OCI-LY3 (cell line): ENCODE measurements around the gene LRPPRC.

Experiments
- H2AFZ ChIP-seq: fragments of 200-600, 300-600 bp; shearing (Covaris generic); 2 replicates; pipeline ENCODE4 v1.6.0; 2014; ENCODE audit warnings: antibody characterized with exemption, low read depth, low read length
- H3K27ac ChIP-seq: fragments of 200-600, 300-600 bp; sonication (generic); 2 replicates; pipeline ENCODE4 v1.5.1; 2014; ENCODE audit warnings: mild to moderate bottlenecking, low read length, moderate library complexity, mixed read lengths
- H3K27me3 ChIP-seq: fragments of 200-600, 300-600 bp; sonication (generic); 2 replicates; pipeline ENCODE4 v1.6.1; 2014; ENCODE audit warnings: low read depth, low read length, mixed read lengths
- H3K36me3 ChIP-seq: fragments of 200-600, 300-600 bp; sonication (generic); replicated peaks from 2 replicates; pipeline ENCODE3; 2014; ENCODE audit warnings: low read depth, low read length, mixed read lengths
- H3K4me1 ChIP-seq: fragments of 300-600, 200-600 bp; sonication (generic); 2 replicates; pipeline ENCODE4 v1.6.1; 2014; ENCODE audit warnings: low read length, mixed read lengths
- H3K4me2 ChIP-seq: fragments of 200-600, 300-600 bp; sonication (generic); 2 replicates; pipeline ENCODE4 v1.6.1; 2014; ENCODE audit warnings: low read length, mixed read lengths
- H3K4me3 ChIP-seq: fragments of 300-600, 200-600 bp; sonication (generic); 2 replicates; pipeline ENCODE4 v1.5.1; 2014; ENCODE audit warnings: antibody characterized with exemption, mild to moderate bottlenecking, low read length, moderate library complexity
- H3K79me2 ChIP-seq: fragments of 300-600, 200-600 bp; shearing (Covaris generic); 2 replicates; pipeline ENCODE4 v1.6.1; 2014; ENCODE audit warnings: mild to moderate bottlenecking, low read length, mixed read lengths
- H3K9ac ChIP-seq: fragments of 300-600, 200-600 bp; shearing (Covaris generic); 2 replicates; pipeline ENCODE4 v1.6.0; 2014; ENCODE audit warnings: mild to moderate bottlenecking, low read length, moderate library complexity
- H3K9me3 ChIP-seq: fragments of 200-600, 300-600 bp; shearing (Covaris generic); 2 replicates; pipeline ENCODE4 v1.6.1; 2014; ENCODE audit warnings: low read length, mixed read lengths; ENCODE audit not compliant: insufficient read depth
- H4K20me1 ChIP-seq: fragments of 200-600, 300-600 bp; sonication (generic); 2 replicates; pipeline ENCODE4 v1.6.1; 2016; ENCODE audit warnings: low read length, mixed read lengths; ENCODE audit not compliant: insufficient read depth
- CTCF ChIP-seq: fragments of 200-600, 300-600 bp; sonication (generic); IDR thresholded peaks from 2 replicates; pipeline ENCODE4 v1.5.1; 2014; ENCODE audit warnings: antibody characterized with exemption, low read length, low read depth
- EZH2phosphoT487 ChIP-seq: fragments of 200-600 bp; shearing (Covaris generic); IDR thresholded peaks from 2 replicates; pipeline ENCODE4 v1.6.1; 2018; ENCODE audit warnings: antibody characterized with exemption, mixed run types, low read depth

The LRPPRC gene

GRCh38 chr2:43855292-43855691 is 140.5 kb downstream of the LRPPRC start:
- Histone ChIP-seq H3K9me3 (no peaks in the 10 kb centered on the region), H3K27me3 (peaks cover 33% of the 10 kb centered on the region), H3K4me3 (no peak overlapping the region), H4K20me1 (no peaks in the 10 kb centered on the region), H3K27ac (no peak overlapping the region), H3K4me1 (no peaks in the 10 kb centered on the region), H3K79me2 (no peaks in the 10 kb centered on the region), H3K4me2 (no peak overlapping the region), H2AFZ (no peak overlapping the region), H3K9ac (no peak overlapping the region), H3K36me3 (no peaks in the 10 kb centered on the region)
- no peak for TF ChIP-seq EZH2phosphoT487
- TF ChIP-seq CTCF, result no peak

GRCh38 chr2:43854671-43855070 is 141.1 kb downstream of the LRPPRC start:
- Histone ChIP-seq H3K9me3 (no peaks in the 10 kb centered on the region), H3K79me2 (no peaks in the 10 kb centered on the region), H3K27me3 (peaks cover 31% of the 10 kb centered on the region), H2AFZ (no peak overlapping the region), H3K4me2 (no peak overlapping the region), H3K36me3 (no peaks in the 10 kb centered on the region), H3K27ac (no peak overlapping the region), H4K20me1 (no peaks in the 10 kb centered on the region), H3K4me1 (no peaks in the 10 kb centered on the region), H3K9ac (no peak overlapping the region), H3K4me3 (no peak overlapping the region)
- TF ChIP-seq CTCF, result no peak
- TF ChIP-seq EZH2phosphoT487, result no peak

- Histone ChIP-seq H3K9me3 (no peaks in the 10 kb centered on the region), H3K9ac (no peak overlapping the region), H3K4me3 (no peak overlapping the region), H3K4me1 (no peaks in the 10 kb centered on the region), H3K4me2 (no peak overlapping the region), H3K36me3 (no peaks in the 10 kb centered on the region), H2AFZ (no peak overlapping the region), H3K27me3 (peaks cover 30% of the 10 kb centered on the region), H3K27ac (no peak overlapping the region), H3K79me2 (no peaks in the 10 kb centered on the region), H4K20me1 (no peaks in the 10 kb centered on the region)
- TF ChIP-seq EZH2phosphoT487 (no peak), CTCF (no peak)
Observed at GRCh38 chr2:43853141-43854081, 142.4 kb downstream of the LRPPRC start.

- Histone ChIP-seq H2AFZ (no peak overlapping the region), H3K9me3 (no peaks in the 10 kb centered on the region), H3K27ac (no peak overlapping the region), H3K79me2 (no peaks in the 10 kb centered on the region), H3K4me2 (no peak overlapping the region), H3K36me3 (no peaks in the 10 kb centered on the region), H3K4me3 (no peak overlapping the region), H3K9ac (no peak overlapping the region), H3K27me3 (peaks cover 22% of the 10 kb centered on the region), H4K20me1 (no peaks in the 10 kb centered on the region), H3K4me1 (no peaks in the 10 kb centered on the region)
- TF ChIP-seq CTCF, result no peak
- TF ChIP-seq EZH2phosphoT487, result no peak
Observed at GRCh38 chr2:43852196-43852730, 143.5 kb downstream of the LRPPRC start.
